Subcutaneous preadipocyte (primary cell): Measurements from ENCODE around the gene SIRT3. TPM values are rescaled to one million over a fixed set of nuclear protein-coding genes. Genes with fewer than 3 reads are reported as not detected.

Experiments used
- total RNA-seq: library from RNA; depleted of rRNA; stranded (reverse); fragments of >200 nt; gene quantifications from 2 replicates; pipeline ENCODE4 v1.2.3, GENCODE V29; 2012

SIRT3 gene
- 8.0 and 11.8 TPM in 2 replicates for total RNA-seq

DNA sequence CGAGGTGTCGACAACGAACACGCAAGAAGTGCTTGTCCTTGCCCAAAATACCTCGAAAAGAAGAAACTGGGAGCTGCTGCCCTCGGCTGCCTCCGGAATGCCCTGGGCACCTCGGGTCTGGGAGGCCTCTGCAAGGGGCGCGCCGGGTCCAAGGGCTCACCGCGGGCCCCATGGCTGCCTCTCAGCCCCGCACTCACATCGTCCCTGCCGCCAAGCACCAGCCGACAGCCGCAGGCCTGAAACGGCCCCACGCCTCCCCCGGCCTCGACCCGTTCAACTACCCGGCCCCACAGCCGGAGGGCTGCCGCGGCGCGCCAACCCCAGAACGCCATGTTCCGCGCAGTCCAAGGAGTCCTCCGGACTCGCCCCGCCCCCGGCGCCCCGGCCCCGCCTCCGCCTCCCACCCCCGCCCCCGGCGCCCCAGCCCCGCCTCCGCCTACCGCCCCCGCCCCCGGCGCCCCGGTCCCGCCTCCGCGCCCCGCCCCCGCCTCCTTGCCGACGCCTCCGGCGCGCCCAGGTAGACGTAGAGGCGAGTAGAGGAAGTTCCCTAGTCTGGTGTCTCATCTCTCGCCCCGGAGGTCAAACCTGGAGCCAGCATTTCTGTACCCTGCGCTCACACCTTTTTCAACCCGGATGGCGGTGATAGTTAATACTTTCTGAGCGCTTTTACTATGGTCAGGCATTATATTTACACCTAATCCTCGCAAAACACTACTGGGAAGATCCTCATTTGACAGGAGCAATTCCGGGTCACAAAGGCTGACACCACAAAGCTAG lies at the start of gene SIRT3:
Gene SIRT3, minus strand, starts transcription at position 346 of the 777 bp plus-strand sequence. Its CDS starts 14 bp downstream, at position 332.

DNA sequence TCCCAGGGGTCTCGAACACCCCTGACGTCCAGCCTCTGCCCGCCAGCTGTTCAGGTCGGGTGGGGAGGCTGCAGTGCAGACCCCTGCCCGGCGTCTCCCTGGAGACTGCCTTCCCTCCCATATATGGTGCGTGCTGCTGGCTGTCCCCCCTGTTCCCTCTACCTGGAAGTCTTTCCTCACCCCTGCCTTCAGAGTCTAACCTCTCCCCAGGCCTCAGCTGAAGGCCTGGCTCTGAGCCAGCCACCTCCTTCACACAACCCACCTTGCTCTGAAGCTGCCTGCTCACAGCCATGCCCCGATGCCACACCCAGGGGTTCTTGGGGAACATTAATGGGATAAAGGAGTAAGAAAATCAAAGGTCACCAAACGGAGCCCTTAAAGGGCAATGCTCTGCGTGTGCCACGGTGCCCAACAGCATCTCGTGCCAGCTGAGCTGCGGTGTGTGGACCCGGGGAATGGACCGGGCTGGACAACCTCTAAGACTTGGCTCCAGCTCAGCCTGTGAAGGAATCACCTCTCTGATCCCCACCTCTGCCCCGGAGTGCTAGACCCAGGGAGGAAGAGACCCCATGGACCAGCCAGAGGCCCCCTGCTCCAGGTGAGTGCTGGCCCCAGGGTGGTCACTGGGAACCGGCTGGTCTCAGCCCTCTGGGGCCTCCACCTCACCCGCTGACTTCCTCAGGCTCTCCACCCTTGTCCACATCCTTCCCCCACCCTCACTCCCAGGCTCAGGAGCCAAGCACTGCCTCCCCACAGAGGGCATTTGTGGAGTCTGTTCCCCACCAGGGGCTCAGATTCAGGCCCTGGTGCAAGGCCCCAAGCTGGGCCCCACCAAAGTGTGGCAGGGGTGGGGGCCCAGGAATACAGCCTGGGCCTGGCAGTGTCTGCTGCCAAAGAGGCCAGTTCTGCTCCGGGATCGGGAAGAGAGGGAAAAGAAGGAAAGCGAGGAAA lies 42.1 kb upstream of the SIRT3 start, which contains the start of gene NLRP6:
Gene NLRP6, plus strand, starts transcription at position 407 of the 951 bp plus-strand sequence. Its CDS starts 163 bp downstream, at position 570.

DNA sequence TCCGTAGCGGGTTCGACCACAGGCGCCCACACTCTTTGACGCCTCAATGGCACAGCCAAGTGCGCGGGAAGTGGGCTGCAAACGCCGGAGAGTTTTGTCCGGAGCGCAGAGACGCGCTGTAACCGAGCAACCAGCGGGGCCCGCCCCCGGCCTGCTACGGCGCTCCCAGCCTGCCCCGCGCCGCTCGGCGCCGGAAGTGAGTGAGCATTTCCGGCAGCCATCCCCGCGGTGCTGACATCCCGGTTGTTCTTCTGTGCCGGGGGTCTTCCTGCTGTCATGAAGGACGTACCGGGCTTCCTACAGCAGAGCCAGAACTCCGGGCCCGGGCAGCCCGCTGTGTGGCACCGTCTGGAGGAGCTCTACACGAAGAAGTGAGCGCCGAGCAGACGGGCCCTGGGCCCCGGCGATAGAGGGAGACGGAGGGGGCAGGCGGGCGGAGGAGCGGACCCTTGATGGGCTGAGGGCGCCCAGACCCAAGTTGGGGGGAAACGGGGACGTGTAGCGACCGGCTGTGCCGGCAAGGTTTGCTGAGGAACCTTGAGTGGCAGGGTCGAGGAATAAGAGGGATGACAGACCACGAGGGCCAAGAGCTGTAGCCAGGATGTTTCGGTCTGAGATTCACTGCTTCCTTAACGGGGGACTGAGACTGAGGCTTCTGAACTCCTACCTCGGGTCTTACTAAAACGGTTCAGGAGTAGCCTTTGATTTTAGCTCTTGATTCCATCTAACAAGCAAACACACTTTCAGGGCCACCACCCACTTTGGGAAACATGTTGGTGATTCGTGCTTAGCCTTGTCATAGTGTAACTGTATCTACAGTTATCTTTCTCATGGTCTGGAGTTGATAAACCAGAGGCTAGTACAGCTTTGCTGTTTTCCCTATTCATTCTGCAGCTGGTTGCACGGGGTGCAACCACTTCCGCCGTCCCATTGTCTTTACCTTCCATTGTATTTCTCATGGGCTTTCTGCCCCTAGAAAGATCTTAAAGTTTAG lies 929 bp upstream of the SIRT3 start, which contains the start of gene PSMD13:
Gene PSMD13, plus strand, starts transcription at position 203 of the 994 bp plus-strand sequence. Its CDS starts 74 bp downstream, at position 277.

DNA sequence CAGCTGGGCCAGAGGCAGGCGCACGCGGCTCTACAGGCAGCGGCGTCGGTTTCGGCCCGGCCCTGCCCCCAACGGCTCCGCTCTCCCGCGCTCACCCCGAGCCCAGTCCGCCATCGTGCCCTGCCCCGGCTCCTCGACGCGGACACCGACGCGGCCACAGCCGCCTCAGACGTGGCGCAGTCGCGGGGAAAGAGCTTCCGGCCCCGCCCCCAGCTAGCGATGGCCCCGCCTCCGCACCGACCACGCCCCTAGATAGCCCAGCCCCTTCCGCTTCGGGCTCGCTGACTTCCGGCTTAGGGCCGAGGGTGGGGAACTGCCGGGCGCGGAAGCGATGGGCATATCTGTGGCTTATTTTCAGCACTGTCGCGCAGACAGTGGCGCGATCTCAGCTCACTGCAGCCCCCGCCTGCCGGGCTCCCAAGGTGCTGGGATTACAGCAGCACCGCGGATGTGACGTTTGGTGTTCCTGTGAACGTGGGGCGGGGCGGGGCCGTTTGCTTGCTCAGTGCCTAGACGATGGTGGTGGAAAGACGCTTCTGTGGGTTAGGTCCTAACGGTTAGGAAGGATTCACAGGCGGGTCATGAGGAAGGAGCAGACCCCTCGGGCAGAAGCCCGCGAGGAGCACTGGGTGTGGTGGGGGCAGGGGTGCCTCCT lies 28.8 kb downstream of the SIRT3 start, which contains the start of the genes BET1L and RIC8A:
Gene BET1L, minus strand, starts transcription at position 192 of the 655 bp plus-strand sequence. Its CDS starts 78 bp downstream, at position 114.
Gene RIC8A, plus strand, starts transcription at position 501 of the 655 bp plus-strand sequence. CDS start 1,147 bp downstream, outside the sequence.

DNA sequence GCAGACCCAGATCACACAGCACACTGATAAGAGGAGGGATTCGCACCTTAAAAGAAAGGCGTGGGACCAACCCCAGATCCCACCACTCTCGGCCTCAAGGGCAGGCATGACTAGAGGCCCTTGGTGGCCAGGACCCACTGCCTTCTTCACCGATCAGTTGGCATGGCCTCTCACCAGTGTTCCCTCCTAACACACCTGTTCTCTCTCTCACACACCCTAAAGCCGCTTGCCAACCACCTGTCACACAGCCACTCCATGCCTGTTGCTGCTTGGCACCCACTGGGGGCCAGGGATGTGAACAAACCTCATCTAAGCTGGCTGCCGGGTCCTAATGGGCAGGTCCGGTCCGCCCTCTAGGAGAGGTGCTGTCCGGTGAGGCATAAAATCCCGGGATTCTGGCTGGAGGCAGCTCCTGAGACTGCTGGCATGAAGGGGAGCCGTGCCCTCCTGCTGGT lies 43.4 kb downstream of the SIRT3 start, which contains the start of gene SCGB1C1:
Gene SCGB1C1, plus strand, starts transcription at position 405 of the 455 bp plus-strand sequence. Its CDS starts 22 bp downstream, at position 427.

Other genes with a start within 250 kb of the SIRT3 start
- gene SCGB1C1, start 43.3 kb downstream of the SIRT3 start, total RNA-seq, result not detected in 2 replicates
- gene BET1L, start 28.9 kb downstream of the SIRT3 start, total RNA-seq, result 16.4 and 17.3 TPM in 2 replicates
- gene RIC8A, start 28.6 kb downstream of the SIRT3 start, total RNA-seq, result 95.9 and 130 TPM in 2 replicates
- 117 TPM in 2 replicates for gene PSMD13, start 634 bp upstream of the SIRT3 start, total RNA-seq
- gene NLRP6, start 42.1 kb upstream of the SIRT3 start, total RNA-seq, result under 0.01 TPM in 1 of 2 replicates, not detected in the other
- 11.0 and 11.7 TPM in 2 replicates for gene PGGHG, start 52.8 kb upstream of the SIRT3 start, total RNA-seq
- gene IFITM5, start 63.2 kb upstream of the SIRT3 start, total RNA-seq, result not detected in 2 replicates
- gene IFITM2, start 71.5 kb upstream of the SIRT3 start, total RNA-seq, result 62.6 and 170 TPM in 2 replicates
- 9.6 and 32.7 TPM in 2 replicates for gene IFITM1, start 77.7 kb upstream of the SIRT3 start, total RNA-seq
- gene IFITM3, start 84.5 kb upstream of the SIRT3 start, total RNA-seq, result 60.0 and 93.0 TPM in 2 replicates
- 0.59 and 0.73 TPM in 2 replicates for gene B4GALNT4, start 133.2 kb upstream of the SIRT3 start, total RNA-seq
- gene PKP3, start 157.9 kb upstream of the SIRT3 start, total RNA-seq, result 1.8 and 2.5 TPM in 2 replicates
- gene SIGIRR, start 178.7 kb upstream of the SIRT3 start, total RNA-seq, result 18.6 and 18.7 TPM in 2 replicates
- under 0.01 TPM in 1 of 2 replicates, not detected in the other for gene ANO9, start 205.7 kb upstream of the SIRT3 start, total RNA-seq
- 29.4 and 36.2 TPM in 2 replicates for gene PTDSS2, start 213.9 kb upstream of the SIRT3 start, total RNA-seq